GM21619 (cell line): Measurements from ENCODE around the gene RHBDL3.
"Not testable (repeated sequence)": the region's sequence is repeated elsewhere in the genome, so short reads cannot be mapped to it uniquely, and the experiment has no call there.

Experiments
- ATAC-seq: cut with Tn5 transposase; IDR thresholded peaks from one replicate; pipeline ENCODE4 v1.9.1; 2021; ENCODE audit not compliant: unreplicated experiment

Gene RHBDL3

DNA sequence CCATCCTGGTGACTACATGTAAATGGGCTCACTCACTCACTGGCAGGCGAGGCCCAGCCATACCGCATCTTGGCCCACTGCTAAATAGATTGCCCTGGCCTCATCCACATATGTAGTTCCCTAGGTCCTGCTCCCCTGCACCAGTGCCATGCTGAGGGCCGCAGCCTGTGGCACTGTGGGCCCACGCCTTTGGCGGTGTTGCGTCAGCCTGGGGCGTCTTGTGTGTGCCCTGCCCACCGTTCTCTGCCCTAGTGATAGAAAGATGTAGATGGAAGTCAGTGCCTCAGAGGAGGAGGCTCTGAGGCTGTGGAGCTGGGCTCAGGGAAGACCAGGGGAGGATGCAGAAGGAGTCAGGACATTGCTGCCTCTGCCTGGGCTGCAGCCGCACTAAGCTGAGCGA is 57.4 kb downstream of the RHBDL3 start:
- ATAC-seq, result no peak

DNA sequence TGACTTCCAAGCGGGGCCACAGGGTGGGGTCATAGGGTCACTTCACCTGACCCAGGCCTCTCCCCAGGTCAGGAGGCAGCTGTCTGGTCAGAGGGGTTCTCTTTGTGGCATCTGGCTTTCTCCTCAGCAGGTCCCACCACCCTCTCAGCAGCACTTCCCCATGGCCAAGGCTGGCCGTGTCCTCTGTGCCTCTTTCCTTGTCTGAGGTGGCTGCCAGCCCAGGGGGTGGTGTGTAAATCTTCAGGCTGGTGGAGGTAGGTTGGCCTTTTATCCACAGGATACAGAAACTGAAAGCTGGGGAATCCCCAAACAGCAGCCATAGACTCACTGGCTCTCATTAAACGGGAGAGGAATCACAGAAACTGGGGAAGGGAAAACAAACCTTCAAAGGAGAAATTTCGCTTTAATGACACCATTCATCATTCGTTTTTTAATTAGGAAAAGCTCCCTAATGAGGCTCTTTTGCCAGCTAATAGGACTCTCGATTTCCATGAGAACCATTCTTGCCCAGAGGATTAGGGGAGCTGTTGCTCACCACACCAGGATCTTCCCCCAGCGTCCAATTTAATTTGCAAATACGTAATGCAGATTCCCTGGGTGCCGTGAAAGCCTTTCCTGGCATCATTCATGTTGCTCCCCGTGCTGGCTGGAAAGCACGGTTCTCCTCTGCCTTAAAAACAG is 58.3 kb downstream of the RHBDL3 start:
- no peak for ATAC-seq

DNA sequence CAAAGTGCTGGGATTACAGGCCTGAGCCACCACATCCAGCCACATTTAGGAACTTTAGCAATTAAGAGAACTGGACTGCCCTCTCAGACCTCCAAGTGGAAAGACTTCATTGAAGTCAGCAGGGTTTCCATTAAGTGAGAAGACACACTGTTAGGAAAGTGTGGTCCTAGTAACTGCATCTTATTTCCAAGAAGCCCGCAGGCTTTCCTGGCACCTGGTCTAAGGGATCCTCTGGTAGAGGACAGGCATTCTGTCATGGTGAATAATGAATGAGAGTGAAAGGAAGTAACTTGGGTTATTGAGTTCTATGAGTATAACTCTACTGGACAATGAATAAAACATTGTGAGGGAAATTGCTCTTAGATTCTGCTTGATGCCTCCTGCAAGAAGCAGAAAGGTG is 62.3 kb downstream of the RHBDL3 start:
- ATAC-seq, result no peak

DNA sequence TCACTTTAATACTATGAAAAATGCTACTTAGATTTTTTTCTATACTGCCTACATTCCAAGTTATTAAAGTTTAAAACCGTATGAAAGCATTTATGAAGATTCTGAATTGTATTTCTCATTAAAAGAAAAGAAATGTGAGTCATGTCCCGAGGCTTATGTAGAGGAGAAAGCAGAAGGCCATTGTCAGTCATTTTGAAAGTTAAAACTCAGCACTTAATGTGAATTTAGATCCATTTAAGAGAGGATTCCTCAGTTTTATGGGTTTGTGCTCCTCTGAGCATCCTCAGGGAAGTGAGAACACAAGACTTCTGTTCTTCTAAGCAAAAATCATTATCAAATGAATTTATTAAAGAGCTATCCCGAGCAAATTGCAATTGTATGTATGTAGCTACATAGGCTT is 64.5 kb downstream of the RHBDL3 start:
- no peak for ATAC-seq

DNA sequence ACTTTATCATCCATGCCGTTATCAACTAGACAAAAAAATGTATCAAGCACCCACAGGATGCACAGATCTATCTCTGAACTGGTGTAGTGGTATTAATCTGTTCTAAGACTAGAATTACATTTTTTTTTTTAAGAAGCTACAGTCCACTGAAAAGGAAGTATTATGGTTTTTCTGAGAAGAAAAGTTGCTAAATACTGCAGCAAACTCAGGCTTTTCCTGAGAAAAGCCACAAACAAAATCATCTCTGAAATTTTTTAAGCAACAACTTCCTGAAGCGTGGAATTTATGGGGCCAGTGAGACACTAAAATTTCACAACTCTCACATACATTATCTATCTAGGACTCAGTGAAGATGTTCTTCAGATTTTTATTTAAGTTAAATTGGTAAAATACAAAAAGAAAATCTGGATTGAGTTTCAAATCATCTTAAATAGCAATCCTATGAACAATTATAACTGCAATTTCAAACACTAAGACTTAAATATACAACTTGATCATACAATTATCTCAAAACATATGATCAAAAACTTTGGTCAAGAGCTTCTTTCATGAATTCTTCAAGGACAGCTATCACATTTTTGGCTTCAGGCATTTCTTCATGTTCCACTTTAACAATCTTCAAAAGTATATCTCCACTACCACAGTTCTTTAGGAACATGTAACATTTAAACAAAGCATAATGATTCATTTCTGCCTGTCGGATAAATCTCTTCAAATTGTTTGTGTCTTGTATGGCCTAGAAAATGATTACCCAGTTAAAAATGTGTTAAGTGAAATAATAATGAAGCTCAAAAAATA is 65.8 kb downstream of the RHBDL3 start:
- no peak for ATAC-seq

- ATAC-seq, result no peak
Observed at GRCh38 chr17:32333187-32333586, 67.6 kb downstream of the RHBDL3 start.

DNA sequence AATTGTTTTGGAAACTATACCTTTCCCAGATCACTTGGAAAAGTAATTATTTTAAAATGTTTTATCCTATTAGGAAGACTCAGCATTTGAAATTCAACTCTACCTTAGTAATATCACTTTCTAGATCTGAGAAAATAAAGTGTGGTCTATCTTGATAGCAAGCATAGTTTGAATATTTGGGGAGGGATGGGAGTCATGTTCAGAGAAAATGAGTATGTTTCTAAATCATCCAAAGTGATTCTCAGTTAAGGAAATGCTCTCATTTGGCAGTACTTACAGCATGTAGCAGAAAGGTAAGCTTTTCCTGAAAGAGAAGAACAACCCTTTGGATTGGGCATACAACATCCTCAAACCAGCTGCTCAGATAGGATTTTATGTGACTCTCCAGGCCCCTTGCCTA is 69.4 kb downstream of the RHBDL3 start:
- ATAC-seq, result no peak

DNA sequence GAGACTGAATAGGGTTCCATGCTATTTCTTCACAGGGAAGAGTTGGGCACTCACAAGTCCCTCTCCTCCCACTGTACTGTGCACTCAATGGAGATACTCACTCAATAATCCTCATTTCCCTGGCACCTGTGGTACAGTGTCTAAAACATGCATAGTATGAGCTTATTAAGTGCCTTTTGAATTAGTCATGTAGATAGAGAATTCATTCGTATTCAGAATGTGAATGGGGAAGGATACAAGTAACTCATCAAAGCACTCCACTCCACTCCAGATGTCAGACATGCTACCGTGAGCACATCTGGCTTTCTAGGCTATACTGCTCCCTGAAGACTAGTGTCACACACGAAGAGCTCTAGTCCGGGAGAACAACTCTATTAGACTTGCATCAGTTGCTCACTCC is 70.1 kb downstream of the RHBDL3 start:
- no peak for ATAC-seq

DNA sequence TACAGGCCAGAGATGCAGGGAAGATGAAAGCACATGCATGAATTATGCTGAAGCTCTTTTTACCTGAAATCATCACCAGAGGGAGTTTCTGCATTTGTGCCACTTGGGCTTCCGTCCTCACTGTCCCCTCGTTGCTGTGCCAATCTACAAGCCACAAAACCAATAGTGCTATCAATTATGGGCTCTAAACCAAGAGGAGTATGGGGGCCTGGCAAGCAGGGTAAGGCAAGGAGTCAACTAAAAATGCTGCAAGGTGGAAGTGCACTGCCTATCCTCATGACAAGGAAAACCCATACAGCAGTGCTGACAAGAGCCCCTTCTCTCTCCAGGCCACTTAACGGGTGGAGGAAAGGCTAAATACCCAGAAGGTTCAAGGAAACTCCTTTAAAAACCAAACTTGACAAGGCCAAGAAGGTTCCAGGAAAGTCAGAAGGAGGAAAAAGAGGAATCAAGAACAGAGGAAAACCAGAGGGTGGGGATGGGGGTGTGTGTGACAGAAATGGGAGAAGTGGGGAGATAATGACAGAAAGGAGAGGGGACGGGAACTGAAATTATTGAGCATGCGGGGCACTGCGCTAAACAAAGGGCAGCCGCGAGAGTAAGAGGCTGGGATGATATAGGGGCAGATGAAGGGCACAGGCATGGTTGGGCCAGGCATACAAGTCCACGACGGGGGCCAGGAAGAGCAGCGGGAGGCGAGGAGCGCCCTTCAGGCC is 75.7 kb downstream of the RHBDL3 start:
- ATAC-seq, result peak; percentile 20

DNA sequence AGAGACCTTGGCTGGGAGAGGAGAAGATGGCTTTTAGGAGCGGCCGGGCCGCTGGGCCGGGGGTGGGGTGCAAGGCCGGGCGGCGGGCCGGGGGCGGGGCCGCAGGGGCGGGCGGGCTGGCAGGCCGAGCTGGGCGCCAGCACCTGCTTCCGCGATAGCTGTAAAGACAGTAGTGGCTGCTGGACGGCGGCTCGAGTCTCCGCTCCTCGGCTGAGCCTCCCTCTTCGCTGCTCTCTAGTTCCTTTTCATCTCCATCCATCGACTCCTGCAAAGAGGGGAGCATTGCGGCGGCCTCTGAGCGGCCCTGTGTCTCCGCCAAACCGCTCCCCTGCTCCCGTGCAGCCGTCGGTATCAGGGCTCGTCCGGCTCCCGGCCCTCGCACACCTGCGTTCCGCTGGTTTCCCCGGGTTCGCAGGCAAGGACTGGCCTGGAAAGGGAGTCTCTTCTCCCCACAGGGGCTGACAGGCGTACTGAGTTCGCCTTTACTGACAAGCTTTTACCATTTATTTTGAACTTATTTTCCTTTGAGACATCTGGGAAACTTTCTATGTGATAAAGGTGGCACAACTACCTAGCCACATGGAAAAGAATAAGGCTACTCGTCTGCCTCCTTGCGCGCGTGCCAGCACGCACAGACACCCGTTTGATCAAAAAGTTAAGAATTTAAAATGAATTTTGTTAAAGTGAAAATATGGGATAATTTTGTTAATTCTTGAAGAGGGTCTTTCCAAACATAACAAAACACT is 76.4 kb downstream of the RHBDL3 start, which contains the start of gene C17orf75:
Gene C17orf75 (minus strand): TSS at position 317 of the 746 bp plus-strand sequence. CDS start 34 bp downstream, at position 283.
- ATAC-seq, result peak; percentile 78

- ATAC-seq, result no peak
Observed at GRCh38 chr17:32342603-32343325, 77.1 kb downstream of the RHBDL3 start.

DNA sequence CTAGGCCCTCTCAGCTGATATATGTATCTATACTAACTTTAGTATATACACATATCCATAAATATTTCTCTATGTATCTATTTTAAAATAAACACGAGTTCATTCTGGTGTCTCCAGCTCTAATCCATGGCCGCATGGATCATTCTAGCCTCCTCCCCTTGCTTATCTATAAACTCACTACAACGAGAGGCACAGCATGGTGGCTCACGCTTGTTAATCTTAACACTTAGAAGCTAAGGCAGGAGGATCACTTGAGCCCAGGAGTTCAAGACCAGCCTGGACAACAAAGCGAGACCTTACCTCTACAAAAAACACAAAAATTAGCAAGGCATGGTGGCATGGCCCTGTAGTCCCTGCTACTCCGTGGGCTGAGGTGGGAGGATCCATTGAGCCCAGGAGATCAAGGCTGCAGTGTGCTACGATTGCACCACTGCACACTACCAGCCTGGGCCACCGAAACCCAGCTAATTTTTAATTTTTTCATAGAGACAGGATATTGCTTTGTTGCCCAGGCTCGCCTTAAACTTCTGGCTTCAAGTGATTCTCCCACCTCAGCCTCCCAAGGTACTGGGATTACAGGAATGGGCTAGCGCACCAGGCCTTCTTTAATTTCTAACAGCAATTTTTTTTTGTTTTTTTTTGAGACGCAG is 80.4 kb downstream of the RHBDL3 start:
- no peak for ATAC-seq

- ATAC-seq, result no peak
Observed at GRCh38 chr17:32348483-32348800, 82.8 kb downstream of the RHBDL3 start.

DNA sequence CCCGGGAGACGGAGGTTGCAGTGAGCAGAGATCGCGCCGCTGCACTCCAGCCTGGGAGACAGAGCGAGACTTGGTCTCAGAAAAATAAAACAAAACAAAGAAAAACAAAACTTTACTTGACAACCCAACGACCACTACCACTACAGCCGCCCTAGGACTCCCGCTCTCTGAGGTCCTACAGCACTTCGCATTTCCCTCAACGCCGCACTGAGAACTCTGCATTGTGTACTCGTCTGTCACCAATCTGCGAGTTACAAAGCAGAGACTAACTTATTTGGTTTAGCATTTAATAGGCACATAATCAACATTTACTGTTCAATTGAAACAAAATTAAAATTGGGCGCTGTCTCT is 83.8 kb downstream of the RHBDL3 start:
- peak; percentile 5 for ATAC-seq

DNA sequence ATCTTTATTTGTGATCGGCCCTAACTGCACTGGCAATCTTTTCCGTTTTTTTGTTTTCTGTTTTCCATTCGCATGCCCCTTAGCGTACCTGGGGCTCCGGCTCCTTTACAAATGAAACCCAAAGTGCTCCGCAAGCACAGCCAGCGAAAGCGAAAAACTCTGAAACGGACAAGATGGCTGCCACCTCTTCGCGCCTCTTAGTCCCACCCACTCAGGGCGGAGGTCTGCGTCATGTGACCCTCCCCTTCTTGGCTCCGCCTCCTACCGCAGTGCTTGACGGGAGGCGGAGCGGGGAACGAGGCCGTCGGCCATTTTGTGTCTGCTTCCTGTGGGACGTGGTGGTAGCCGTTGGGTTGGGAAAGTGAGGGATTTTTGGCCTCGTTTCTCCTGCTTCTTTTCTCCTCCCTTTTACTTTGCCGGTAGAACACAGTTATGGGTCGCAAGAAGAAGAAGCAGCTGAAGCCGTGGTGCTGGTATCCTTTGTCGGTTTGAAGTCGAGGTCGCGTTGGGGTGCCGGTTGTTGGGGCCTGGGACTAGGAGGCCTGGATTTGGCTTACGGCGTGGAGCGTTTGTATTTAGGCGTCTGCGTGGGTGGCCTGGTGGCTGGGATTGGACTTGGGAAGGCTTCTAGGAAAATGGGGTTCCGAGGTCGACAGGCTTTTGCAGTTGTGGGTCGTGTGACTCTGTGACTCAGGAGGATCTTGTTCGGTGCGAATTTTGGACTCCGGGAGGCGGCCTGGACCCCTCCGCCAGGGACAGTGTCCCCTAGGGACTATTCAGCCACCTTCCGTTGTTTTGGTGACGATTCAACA is 84.4 kb downstream of the RHBDL3 start, which contains the start of gene ZNF207:
Gene ZNF207 (plus strand): TSS at position 304 of the 812 bp plus-strand sequence. CDS start 129 bp downstream, at position 433.
- ATAC-seq, result peak; percentile 82

- ATAC-seq, result peak; percentile 14
Observed at GRCh38 chr17:32350666-32351418, 85.2 kb downstream of the RHBDL3 start.

GRCh38 chr17:32352734-32353133 is 87.1 kb downstream of the RHBDL3 start:
- not testable (repeated sequence) for ATAC-seq

- ATAC-seq, result no peak
Observed at GRCh38 chr17:32355649-32356377, 90.2 kb downstream of the RHBDL3 start.
